GM10266 (cell line): ENCODE results near the gene LARGE2.

Experiments used
- DNase-seq: peaks from one replicate; pipeline ENCODE4 v3.0.0; 2012; ENCODE audit errors: extremely low spot score
- TF ChIP-seq, protein P1 (sequence below): IDR thresholded peaks from 2 replicates; pipeline ENCODE4 v1.5.1; 2012; ENCODE audit warnings: mild to moderate bottlenecking, low read depth; ENCODE audit not compliant: control insufficient read depth, insufficient read depth; ENCODE audit errors: missing control alignments

The LARGE2 gene

DNA sequence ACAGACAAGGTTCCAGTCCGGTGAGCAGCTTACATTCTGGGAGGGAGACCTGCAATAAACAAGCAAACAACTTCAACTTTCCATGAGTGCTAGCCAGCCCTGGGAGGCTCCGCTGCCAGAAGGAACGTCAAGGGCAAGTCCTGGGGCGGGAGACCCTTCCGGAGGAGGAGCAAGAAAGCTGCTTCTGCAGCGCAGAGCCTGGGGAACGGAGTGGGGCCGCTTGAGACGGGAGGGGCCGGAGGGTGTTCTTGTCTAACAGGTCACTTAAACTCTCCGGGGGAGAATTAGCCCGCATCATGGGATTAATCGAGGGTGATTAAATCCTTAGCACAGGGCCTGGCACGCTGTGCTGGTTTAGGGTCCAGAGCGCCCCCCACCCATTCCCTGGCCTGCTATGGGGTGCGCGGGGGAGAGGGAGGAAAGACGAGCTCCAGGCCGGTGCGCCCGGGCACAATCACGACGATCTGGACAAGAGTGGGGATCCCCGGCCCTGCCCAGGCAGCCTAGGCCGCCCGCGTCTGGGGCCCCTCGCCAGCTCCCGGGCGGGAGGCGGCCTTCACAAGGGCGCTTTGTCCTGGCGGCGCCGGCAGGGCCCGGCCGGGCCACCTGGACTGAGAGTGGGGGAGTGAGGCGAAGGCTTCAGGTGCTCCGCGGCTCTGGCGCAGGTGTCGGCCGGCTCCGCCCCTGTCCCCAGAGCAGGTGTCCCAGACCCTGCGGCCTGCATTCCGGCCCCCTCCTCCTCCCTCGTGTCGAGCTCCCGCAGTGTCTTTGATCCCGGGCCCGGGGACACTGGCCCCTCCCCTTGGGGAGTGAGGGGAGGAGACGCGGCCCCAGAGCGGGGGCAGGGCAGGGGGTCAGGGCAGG is 663 bp upstream of the LARGE2 start:
- no peak for DNase-seq

GRCh38 chr11:45924036-45924915 is 1.8 kb downstream of the LARGE2 start:
- peak; percentile 23 for DNase-seq
- TF ChIP-seq, protein P1, sequence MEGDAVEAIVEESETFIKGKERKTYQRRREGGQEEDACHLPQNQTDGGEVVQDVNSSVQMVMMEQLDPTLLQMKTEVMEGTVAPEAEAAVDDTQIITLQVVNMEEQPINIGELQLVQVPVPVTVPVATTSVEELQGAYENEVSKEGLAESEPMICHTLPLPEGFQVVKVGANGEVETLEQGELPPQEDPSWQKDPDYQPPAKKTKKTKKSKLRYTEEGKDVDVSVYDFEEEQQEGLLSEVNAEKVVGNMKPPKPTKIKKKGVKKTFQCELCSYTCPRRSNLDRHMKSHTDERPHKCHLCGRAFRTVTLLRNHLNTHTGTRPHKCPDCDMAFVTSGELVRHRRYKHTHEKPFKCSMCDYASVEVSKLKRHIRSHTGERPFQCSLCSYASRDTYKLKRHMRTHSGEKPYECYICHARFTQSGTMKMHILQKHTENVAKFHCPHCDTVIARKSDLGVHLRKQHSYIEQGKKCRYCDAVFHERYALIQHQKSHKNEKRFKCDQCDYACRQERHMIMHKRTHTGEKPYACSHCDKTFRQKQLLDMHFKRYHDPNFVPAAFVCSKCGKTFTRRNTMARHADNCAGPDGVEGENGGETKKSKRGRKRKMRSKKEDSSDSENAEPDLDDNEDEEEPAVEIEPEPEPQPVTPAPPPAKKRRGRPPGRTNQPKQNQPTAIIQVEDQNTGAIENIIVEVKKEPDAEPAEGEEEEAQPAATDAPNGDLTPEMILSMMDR: no peak

More for the DNA sequence above, 663 bp upstream of the LARGE2 start:
- TF ChIP-seq, protein P1: no peak

- TF ChIP-seq, protein P1: no peak
- peak; percentile 20 for DNase-seq
These were observed 2.5 kb downstream of the LARGE2 start for GRCh38 chr11:45924927-45925326.

GRCh38 chr11:45925550-45925949 is 3.1 kb downstream of the LARGE2 start:
- TF ChIP-seq, protein P1: no peak
- DNase-seq: no peak

GRCh38 chr11:45926001-45926401 is 3.5 kb downstream of the LARGE2 start:
- TF ChIP-seq, protein P1: no peak
- DNase-seq: peak; percentile 6

GRCh38 chr11:45926536-45927331 is 4.3 kb downstream of the LARGE2 start:
- TF ChIP-seq, protein P1: no peak
- DNase-seq: peak; percentile 10
